Chondrocyte (in vitro differentiated cells): ENCODE results near the gene PIGX. TPM values are rescaled to one million over a fixed set of nuclear protein-coding genes. Genes with fewer than 3 reads are reported as not detected.

ENCODE experiments used
- DNase-seq: peaks from one replicate; pipeline ENCODE4 v3.0.0; 2021; ENCODE audit warnings: mixed read lengths, low spot score
- H3K27ac Mint-ChIP-seq: one replicate; pipeline ENCODE4 v1.8.0; 2021; ENCODE audit warnings: mild to moderate bottlenecking, moderate library complexity, mixed read lengths; ENCODE audit not compliant: unreplicated experiment
- H3K27me3 Mint-ChIP-seq: 2 replicates; pipeline ENCODE4 v1.8.0; 2021; ENCODE audit warnings: low read depth, mixed read lengths
- H3K36me3 Mint-ChIP-seq: 2 replicates; pipeline ENCODE4 v1.8.0; 2021; ENCODE audit warnings: low read depth, mixed read lengths
- H3K4me1 Mint-ChIP-seq: 2 replicates; pipeline ENCODE4 v1.8.0; 2021; ENCODE audit warnings: low read depth, mild to moderate bottlenecking, mixed read lengths
- H3K4me3 Mint-ChIP-seq: one replicate; pipeline ENCODE4 v1.8.0; 2021; ENCODE audit warnings: mild to moderate bottlenecking, moderate library complexity, mixed read lengths; ENCODE audit not compliant: unreplicated experiment
- H3K9me3 Mint-ChIP-seq: 2 replicates; pipeline ENCODE4 v1.8.0; 2021; ENCODE audit warnings: low read depth, mixed read lengths
- CTCF ChIP-seq: fragments of 200-600 bp; sonication (generic); IDR thresholded peaks from 2 replicates; pipeline ENCODE4 v1.5.0; 2021; ENCODE audit warnings: antibody characterized with exemption, mild to moderate bottlenecking, moderate library complexity
- total RNA-seq: library from RNA; stranded (reverse); gene quantifications from 3 replicates; pipeline ENCODE4 v1.2.1, GENCODE V29; 2021

Gene PIGX
- total RNA-seq, 1 donor from 2014 or later, result 27.2 TPM

GRCh38 chr3:196753201-196753600 lies 41.0 kb downstream of the PIGX start:
- H3K36me3 Mint-ChIP-seq, result peaks cover 10% of the 10 kb centered on the region
- H3K27me3 Mint-ChIP-seq, result no peaks in the 10 kb centered on the region
- H3K4me1 Mint-ChIP-seq, result peaks cover 42% of the 10 kb centered on the region
- H3K27ac Mint-ChIP-seq, result peak overlapping the region; percentile 46
- DNase-seq, result no peak
- peaks cover 9% of the 10 kb centered on the region for H3K9me3 Mint-ChIP-seq
- TF ChIP-seq CTCF, result no peak
- no peak overlapping the region for H3K4me3 Mint-ChIP-seq

- no peak for TF ChIP-seq CTCF
- Mint-ChIP-seq H3K4me1 (peaks cover 48% of the 10 kb centered on the region), H3K4me3 (no peak overlapping the region), H3K27me3 (no peaks in the 10 kb centered on the region), H3K36me3 (peaks cover 5% of the 10 kb centered on the region), H3K9me3 (peaks cover 3% of the 10 kb centered on the region), H3K27ac (peak overlapping the region; percentile 88)
- DNase-seq, result no peak
These were observed 42.2 kb downstream of the PIGX start for GRCh38 chr3:196754091-196754981.

DNA sequence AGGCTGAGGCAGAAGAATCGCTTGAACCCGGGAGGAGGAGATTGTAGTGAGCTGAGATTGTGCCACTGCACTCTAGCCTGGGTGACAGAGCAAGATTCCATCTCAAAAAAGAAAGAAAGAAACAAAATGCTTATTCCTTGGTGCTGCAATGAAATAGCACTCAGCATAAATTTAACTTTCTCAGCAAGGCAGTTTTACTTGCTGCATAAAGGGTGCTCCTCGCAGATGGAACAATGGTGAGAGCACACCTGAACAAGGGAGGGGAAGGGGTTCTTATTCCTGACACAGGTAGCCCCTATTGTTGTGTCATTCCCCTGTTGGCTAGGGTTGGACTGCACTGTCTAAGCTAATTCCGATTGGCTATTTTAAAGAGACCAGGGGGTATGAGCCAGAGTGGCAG lies 44.6 kb downstream of the PIGX start:
- Mint-ChIP-seq H3K9me3 (peaks cover 3% of the 10 kb centered on the region), H3K27ac (no peak overlapping the region), H3K27me3 (no peaks in the 10 kb centered on the region), H3K4me1 (peaks cover 45% of the 10 kb centered on the region), H3K36me3 (peaks cover 4% of the 10 kb centered on the region), H3K4me3 (no peak overlapping the region)
- no peak for DNase-seq
- TF ChIP-seq CTCF, result no peak

DNA sequence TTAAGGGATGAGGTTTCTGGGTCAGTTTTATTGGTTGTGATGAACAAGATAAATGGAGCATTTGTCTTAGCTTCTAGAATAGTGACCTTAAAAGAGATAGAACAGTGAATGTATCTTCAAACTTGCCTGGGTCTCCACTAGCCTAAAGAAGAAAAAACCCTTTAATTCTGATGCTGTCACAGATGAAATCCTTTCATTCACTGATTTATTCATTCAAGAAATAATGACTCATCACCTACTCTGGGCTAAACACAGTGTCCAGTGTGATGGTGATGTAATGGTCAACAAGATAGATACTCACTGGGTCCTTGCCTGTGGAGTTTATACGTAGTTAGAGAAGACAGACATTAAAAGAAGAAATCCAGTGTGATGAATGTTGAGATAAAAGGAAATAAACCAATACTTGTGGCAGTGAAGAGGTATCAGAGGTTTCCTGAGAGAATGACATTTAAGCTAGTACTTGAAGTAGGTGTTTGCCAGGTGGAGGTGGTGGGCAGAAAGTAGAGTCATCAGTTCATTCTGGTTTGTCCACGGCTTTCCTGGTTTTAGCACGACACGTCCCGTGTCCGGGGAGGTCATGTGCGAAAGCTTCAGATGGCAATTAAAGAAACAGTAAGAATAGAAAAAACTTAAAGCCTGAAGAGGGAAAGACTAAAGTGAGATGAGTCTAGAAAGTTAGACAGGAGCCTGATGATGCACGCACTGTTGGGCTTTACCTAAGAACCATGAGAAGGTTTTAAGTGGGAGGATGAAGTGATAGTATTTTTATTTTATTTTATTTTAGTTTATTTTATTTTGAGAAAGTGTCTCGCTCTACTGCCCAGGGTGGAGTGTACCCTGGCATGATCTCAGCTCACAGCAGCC lies 45.9 kb downstream of the PIGX start:
- TF ChIP-seq CTCF, result no peak
- Mint-ChIP-seq H3K36me3 (peaks cover 4% of the 10 kb centered on the region), H3K27ac (peak overlapping the region; percentile 84), H3K9me3 (peaks cover 3% of the 10 kb centered on the region), H3K4me3 (no peak overlapping the region), H3K4me1 (peaks cover 45% of the 10 kb centered on the region), H3K27me3 (no peaks in the 10 kb centered on the region)
- DNase-seq, result no peak

- DNase-seq, result no peak
- H3K4me3 Mint-ChIP-seq, result no peak overlapping the region
- H3K9me3 Mint-ChIP-seq, result no peaks in the 10 kb centered on the region
- TF ChIP-seq CTCF, result no peak
- H3K36me3 Mint-ChIP-seq, result peaks cover 2% of the 10 kb centered on the region
- H3K27ac Mint-ChIP-seq, result no peak overlapping the region
- no peaks in the 10 kb centered on the region for H3K27me3 Mint-ChIP-seq
- peaks cover 15% of the 10 kb centered on the region for H3K4me1 Mint-ChIP-seq
These were observed 51.0 kb downstream of the PIGX start for GRCh38 chr3:196763179-196763578.
